Activated CD4-positive, alpha-beta T cell treated with anti-CD3 and anti-CD28 coated beads for 1 hour (primary cell): ENCODE results near the gene NSUN6.

Source experiments
- DNase-seq: peaks from one replicate; pipeline ENCODE4 v3.0.0-alpha.2; 2020

The NSUN6 gene

GRCh38 chr10:18497806-18498369 lies 153.5 kb downstream of the NSUN6 start:
- DNase-seq: no peak
